GDM1 (cell line): ENCODE results near the gene SERPINA4.

Source experiments
- DNase-seq: peaks from one replicate; lab custom pipeline; 2025; lab: John Stamatoyannopoulos, UW

SERPINA4 gene

DNA sequence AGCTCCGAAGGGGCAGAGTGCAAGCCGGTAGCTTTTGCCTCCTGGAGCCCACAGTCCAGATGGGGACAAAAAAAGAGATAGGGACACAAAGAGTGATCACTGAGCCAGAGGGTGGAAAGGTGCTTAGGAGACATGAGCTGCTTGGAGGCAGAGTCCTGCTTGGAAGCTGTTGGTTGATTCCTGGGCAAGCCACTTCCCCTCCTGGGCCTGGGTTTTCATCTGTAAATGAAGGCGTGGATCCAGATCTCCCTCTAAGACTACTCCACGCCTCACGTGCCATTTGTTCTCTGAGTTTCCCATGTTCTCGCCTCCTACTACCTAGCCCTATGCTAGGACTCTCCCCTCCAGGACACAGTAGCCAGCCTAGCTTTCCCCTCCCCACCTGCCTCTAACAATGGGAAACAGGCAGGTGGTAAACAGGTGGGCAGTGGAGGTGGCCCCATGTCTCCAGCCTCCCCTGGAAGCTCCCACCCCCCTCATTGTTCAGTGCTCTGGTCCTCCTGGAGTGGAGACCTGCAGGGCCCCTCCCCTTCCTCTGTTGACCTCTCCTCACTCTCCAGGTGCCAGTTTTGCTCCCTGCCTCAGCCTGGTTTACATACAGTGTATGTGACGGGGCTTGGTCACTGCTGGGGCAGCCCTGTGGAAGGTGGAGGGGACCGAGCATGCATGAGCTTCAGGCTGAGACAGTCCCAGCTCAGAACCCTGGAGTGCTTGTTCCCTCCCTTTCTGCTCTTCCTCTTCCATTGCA, 54.8 kb downstream of the SERPINA4 start:
- DNase-seq, result no peak

DNA sequence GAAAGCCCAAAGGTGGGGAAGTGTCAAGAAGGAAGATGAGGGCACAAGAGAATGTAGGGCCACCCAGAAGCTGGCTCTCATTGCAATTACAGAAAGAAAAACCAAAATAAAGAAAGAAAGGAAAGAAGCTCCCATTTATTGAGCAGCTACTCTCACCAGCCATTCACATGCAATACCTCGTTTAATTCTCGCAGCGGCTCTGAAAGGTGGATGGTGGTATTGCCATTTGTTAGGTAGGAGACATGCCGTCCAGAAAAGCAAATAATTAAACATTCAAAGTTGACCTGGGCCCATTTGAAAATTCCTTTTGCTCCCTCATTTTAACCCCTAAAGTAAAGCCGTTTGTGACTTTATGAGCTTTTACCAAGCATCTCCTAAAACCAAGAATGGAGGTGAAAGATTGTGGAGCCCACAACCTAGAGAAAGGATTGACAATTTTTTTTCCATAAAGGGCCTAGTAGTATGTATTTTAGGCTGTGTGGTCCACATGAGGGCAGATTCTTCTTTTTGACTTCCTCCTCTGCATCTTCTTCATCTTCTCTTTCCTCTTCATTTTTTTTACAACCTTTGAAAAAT, 56.2 kb downstream of the SERPINA4 start:
- DNase-seq, result no peak

DNA sequence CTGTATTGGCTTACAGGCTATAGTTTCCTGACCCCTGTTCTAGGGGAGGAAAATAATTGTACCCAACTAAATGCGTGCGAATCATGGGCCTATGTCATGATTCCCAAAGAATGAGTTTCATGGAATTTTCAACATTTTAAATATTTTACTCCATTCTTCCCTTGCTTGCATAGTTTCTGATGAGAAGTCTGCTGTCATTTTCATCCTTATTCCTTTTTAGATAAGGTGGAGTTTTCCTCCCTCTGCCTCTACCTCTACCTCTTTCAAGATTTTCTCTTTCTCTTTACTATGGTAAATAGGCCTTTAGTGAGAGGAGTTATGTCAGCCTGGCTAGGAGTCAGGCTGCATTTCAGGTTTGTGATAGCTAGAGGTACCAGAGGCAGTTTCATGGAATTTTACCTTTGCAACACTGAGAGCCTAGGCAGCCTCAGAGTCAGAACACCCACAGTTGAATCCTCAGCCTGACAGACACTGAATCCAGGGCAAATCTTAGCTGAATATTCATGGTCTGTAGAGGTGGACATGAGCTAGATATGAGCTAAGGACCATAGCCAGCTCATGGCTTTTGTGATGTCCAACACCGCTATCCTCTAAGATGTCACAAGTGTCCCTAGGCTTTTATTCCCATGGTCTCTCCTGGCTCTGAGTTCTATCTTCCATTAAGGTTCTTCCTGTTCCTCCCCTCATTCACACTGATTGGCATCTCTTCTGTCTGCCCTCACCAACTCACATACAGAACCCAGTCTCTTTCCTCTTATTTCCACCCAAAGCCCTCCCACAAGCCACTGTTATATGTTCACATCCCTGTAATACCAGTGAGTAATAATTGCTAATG, 57.0 kb downstream of the SERPINA4 start:
- no peak for DNase-seq

DNA sequence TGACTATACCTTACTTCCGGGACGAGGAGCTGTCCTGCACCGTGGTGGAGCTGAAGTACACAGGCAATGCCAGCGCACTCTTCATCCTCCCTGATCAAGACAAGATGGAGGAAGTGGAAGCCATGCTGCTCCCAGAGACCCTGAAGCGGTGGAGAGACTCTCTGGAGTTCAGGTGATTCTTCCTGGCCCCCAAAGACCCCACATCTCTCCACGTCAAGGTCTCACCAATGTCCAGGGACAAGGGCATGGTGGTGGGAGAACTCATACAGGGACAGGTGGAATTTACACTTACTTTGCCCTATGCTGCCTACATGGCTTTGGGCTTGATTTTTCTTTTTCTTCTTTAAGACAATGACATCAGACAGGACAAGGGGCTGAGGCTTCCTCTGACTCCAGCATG, 58.1 kb downstream of the SERPINA4 start:
- DNase-seq, result no peak
